Heart left ventricle (tissue), 16 donors: ENCODE measurements around the gene STRBP. TPM values are rescaled to one million over a fixed set of nuclear protein-coding genes. Genes with fewer than 3 reads are reported as not detected.
"Not testable (repeated sequence)": the region's sequence is repeated elsewhere in the genome, so short reads cannot be mapped to it uniquely, and the experiment has no call there.

ENCODE experiments used
- ATAC-seq, 4 donors: fragments of 200-7000 bp; cut with Tn5 transposase; one replicate each; pipeline ENCODE4 v1.9.1; 2020 to 2022; ENCODE audit warnings: moderate library complexity in 4 of 4, mild to moderate bottlenecking in 3 of 4, moderate number of reproducible peaks in 1 of 4
- DNase-seq, 5 donors: peaks; one replicate each; pipeline ENCODE4 v3.0.0-alpha.2; 2020
- H3K27ac ChIP-seq, 12 donors: fragments of 200-600 bp; sonication (generic) in 4 of 12; one replicate each; pipeline versions ENCODE4 v1.5.0 to v1.8.0; 2016 to 2022; ENCODE audit warnings: mild to moderate bottlenecking in 2 of 12
- H3K27me3 ChIP-seq, 9 donors: fragments of 200-600 bp; sonication (generic) in 2 of 9; one replicate each; pipeline versions ENCODE4 v1.5.1 to v1.8.0; 2016 to 2022; ENCODE audit warnings: mild to moderate bottlenecking in 3 of 9
- H3K36me3 ChIP-seq, 9 donors: fragments of 200-600 bp; sonication (generic) in 2 of 9; one replicate each; pipeline versions ENCODE4 v1.5.0 to v1.8.0; 2018 to 2022; ENCODE audit warnings: mild to moderate bottlenecking in 2 of 9
- H3K4me1 ChIP-seq, 12 donors: fragments of 200-600 bp; sonication (generic) in 4 of 12; one replicate each; pipeline versions ENCODE4 v1.5.0 to v1.8.0; 2016 to 2022; ENCODE audit warnings: mild to moderate bottlenecking in 3 of 12
- H3K4me3 ChIP-seq, 12 donors: fragments of 200-600 bp; sonication (generic) in 4 of 12; one replicate each; pipeline versions ENCODE4 v1.5.0 to v1.8.0; 2017 to 2022; ENCODE audit warnings: mild to moderate bottlenecking in 9 of 12, moderate library complexity in 4 of 12
- H3K9me3 ChIP-seq, 12 donors: fragments of 200-600 bp; sonication (generic) in 4 of 12; one replicate each; pipeline versions ENCODE4 v1.5.0 to v1.8.0; 2016 to 2022; ENCODE audit warnings: mild to moderate bottlenecking in 1 of 12
- POLR2A ChIP-seq, 2 donors: fragments of 450-650 bp; IDR thresholded peaks; one replicate each; pipeline ENCODE4 v1.6.1; 2017; ENCODE audit warnings: antibody characterized with exemption in 2 of 2, mild to moderate bottlenecking in 2 of 2, moderate library complexity in 2 of 2
- WGBS, 4 donors: extraction: QIAGEN DNeasy Blood & Tissue Kit in 2 of 4; methylation state at CpG; one replicate each; pipeline versions ENCODE4 v1.1.5 to v1.1.7; 2013 to 2018; 5-methylcytosine and 5-hydroxymethylcytosine counted together
- intact Hi-C, 10 donors: fragments of 100-400 bp; cut with DNase I; formaldehyde crosslinking; loops; one replicate each; pipeline versions ENCODE4 v1.11.1 to v1.14.2; 2022
- polyA plus RNA-seq, 2 donors: library from polyadenylated mRNA; stranded (reverse); fragments of 200-250 nt; gene quantifications; one replicate each; pipeline ENCODE4 v1.2.3, GENCODE V29; 2013
- total RNA-seq, 9 donors: library from RNA; depleted of rRNA in 2 of 9; stranded (reverse); fragments of >200 nt in 2 of 9; fragmentation: NEBNext Ultra II Directional in 3 of 9; extraction: Animal tissue kit (Norgen Biotek cat#: 25700) in 3 of 9; gene quantifications; one replicate each; pipeline versions ENCODE4 v1.1.0 to v1.2.4, GENCODE V29; 2016 to 2023
- TF ChIP-seq, protein P1 (sequence below), 12 donors: fragments of 200-600 bp; sonication (generic) in 4 of 12; IDR thresholded peaks; one replicate each; pipeline versions ENCODE4 v1.5.0 to v1.8.0; 2018 to 2022; ENCODE audit warnings: antibody characterized with exemption in 12 of 12, mild to moderate bottlenecking in 5 of 12
- donor health status: ischemic (EF 13 %, LVEDD 7.1; RV severe dilation, severe dysfunction).
- donor health status: healthy with polysubstance abuse.
- donor health status: DM: no; HTN: yes; CAD: no.
- donor health status: DM: no; HTN: no; CAD: no.
- donor health status: ischemic (EF 25% LVEDD 6.9; RV normal size, moderate dysfunction).
- donor health status: ischemic (EF 25% LVEDD 5.7; RV mildly dilated, moderate dysfunction).
- donor health status: healthy.
- donor health status: DM: yes; HTN: yes; CAD: no.
- donor health status: ischemic (EF 35%, LVEDD 5.7; RV mildly dilated, moderate dysfunction).
- donor health status: nonischemic (EF 11% LVEDD 7.7; RV severe dilation, severe dysfunction).
- donor health status: DM: yes; HTN: yes; CAD: no.
- donor health status: PGD.
- donor health status: ischemic (EF 29% LVEDD 5.4; RV normal size, mild dysfunction).
- donor health status: nonischemic (EF 23%, LVEDD 6.1; RV moderate dilation, normal function).

The STRBP gene
- total and polyA plus RNA-seq, 11 donors = 5.9 to 24.4 (median 18.7) TPM

GRCh38 chr9:123309611-123310010, 41.2 kb upstream of the STRBP start:
- Histone ChIP-seq H3K4me3 (no peak overlapping the region), H3K9me3 (no peaks in the 10 kb centered on the region), H3K27me3 (no peaks in the 10 kb centered on the region), H3K4me1 (peaks cover 0 to 15% (median 2%) of the 10 kb centered on the region in 12 donors), H3K27ac (no peak overlapping the region), H3K36me3 (no peaks in the 10 kb centered on the region)
- intact Hi-C loops = no loop called here
- TF ChIP-seq, protein P1, sequence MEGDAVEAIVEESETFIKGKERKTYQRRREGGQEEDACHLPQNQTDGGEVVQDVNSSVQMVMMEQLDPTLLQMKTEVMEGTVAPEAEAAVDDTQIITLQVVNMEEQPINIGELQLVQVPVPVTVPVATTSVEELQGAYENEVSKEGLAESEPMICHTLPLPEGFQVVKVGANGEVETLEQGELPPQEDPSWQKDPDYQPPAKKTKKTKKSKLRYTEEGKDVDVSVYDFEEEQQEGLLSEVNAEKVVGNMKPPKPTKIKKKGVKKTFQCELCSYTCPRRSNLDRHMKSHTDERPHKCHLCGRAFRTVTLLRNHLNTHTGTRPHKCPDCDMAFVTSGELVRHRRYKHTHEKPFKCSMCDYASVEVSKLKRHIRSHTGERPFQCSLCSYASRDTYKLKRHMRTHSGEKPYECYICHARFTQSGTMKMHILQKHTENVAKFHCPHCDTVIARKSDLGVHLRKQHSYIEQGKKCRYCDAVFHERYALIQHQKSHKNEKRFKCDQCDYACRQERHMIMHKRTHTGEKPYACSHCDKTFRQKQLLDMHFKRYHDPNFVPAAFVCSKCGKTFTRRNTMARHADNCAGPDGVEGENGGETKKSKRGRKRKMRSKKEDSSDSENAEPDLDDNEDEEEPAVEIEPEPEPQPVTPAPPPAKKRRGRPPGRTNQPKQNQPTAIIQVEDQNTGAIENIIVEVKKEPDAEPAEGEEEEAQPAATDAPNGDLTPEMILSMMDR (IDR thresholded peaks at IDR 0.05) = no peak
- TF ChIP-seq POLR2A (IDR thresholded peaks at IDR 0.05) = no peak
- ATAC-seq (no peak), DNase-seq (no peak)
- whole genome bisulfite sequencing, 4 donors = 79 to 97% (median 89%) methylated on average over 1 of the region's 1 CpG

DNA sequence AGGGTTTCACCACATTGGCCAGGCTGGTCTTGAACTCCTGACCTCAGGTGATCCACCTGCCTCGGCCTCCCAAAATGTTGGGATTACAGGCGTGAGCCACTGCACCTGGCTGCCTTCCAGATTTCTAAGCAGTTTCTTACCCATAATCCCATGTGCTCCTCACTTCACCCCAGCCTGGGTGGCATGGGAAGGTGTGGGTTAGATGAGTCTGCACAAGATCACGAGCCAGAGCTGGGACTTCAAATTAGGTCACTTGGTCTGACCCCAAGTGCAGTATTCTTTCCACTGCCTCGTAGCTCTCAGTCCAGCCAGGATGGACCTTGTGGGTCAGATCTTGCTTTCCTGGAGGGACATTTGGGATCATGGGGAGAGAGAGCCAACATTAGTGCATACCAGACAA, 37.5 kb upstream of the STRBP start:
- DNase-seq (peak in 2 of 5 donors; percentile 45 to 57), ATAC-seq (peak; percentile 52 to 71 (median 63))
- Histone ChIP-seq H3K4me1 (peaks cover 0 to 17% (median 0%) of the 10 kb centered on the region in 12 donors), H3K27me3 (no peaks in the 10 kb centered on the region), H3K27ac (peak overlapping the region in 1 of 12 donors; percentile 24), H3K4me3 (no peak overlapping the region), H3K9me3 (no peaks in the 10 kb centered on the region), H3K36me3 (no peaks in the 10 kb centered on the region)
- no peak for TF ChIP-seq POLR2A (IDR thresholded peaks at IDR 0.05)
- intact Hi-C loops = no loop called here
- WGBS, 4 donors = 27 to 63% (median 39%) methylated on average over 4 of the region's 4 CpGs

DNA sequence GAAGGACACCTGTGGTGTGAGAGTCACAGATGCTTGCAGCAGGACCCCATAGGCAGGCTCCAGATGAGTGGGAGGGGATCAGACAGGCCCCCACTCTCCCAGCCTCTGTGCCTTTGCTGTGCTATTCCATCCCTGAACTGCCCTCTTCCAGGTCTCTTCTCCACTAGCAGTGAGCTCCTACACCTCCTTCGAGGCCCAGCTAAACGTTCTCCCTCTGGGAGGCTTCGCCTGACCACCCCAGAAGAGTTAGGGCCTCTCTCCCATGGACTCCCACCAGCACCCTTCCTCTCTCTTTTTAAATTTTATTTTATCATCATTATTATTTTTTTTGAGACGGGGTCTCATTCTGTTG, 35.9 kb upstream of the STRBP start:
- Histone ChIP-seq H3K36me3 (no peaks in the 10 kb centered on the region), H3K27ac (no peak overlapping the region), H3K9me3 (no peaks in the 10 kb centered on the region), H3K4me1 (peaks cover 0 to 25% (median 0%) of the 10 kb centered on the region in 12 donors), H3K4me3 (no peak overlapping the region), H3K27me3 (no peaks in the 10 kb centered on the region)
- WGBS, 4 donors = 66 to 75% (median 71%) methylated on average over 4 of the region's 4 CpGs
- intact Hi-C loops = no loop called here
- TF ChIP-seq, protein P1 (IDR thresholded peaks at IDR 0.05) = no peak
- no peak for TF ChIP-seq POLR2A (IDR thresholded peaks at IDR 0.05)
- no peak for ATAC-seq
- no peak for DNase-seq

DNA sequence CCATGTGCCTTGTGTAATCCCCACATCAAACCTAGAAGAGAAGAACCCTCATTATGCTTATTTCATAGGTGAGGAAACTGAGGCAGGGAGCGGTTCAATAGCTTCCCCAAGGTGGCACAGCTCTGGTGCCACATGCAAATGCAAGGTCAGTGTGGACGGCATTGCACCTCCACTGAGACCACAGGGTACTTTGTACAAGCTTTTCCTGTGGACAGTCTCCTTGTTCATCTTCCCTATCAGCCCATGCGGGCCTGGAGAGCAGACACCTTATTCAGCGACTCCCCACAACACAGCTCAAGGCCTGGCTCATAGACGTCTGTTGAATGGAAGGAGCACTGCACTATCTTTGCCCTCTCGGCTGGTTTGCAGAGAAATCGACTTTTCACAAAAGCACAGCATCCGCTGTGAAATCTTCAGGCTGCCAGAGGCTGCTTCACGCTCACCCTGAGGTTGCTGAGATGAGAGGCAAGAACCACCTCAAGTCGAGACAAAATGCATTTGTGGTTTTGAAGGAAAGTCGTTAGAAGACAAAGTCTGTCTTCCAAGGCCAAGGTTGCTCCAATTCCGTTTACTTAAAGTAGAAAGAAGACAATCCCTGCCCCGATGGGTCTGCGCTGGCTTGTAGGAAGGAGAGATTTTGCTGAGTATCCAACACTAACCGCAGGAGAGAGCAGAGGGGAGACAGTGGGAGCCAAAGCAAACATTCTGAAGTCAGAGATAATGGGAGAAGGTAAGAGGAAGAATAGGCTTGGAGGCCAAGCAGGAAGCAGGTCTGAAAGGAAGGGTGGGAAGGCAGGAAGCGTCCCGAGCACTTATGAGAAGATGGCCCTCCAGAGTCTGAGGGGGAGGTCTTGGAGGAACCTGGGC, 34.2 kb upstream of the STRBP start:
- no peak for DNase-seq
- H3K36me3 ChIP-seq = no peaks in the 10 kb centered on the region
- peak in 1 of 4 donors; percentile 12 for ATAC-seq

GRCh38 chr9:123301936-123302335, 33.5 kb upstream of the STRBP start:
- 82 to 88% (median 85%) methylated on average over 13 of the region's 13 CpGs for WGBS, 4 donors
- intact Hi-C loops, ATAC-seq, H3K36me3 ChIP-seq, H3K9me3 ChIP-seq, H3K4me3 ChIP-seq, H3K27me3 ChIP-seq, DNase-seq, H3K27ac ChIP-seq: not testable (repeated sequence)
- peaks cover 0 to 25% (median 0%) of the 10 kb centered on the region in 12 donors for H3K4me1 ChIP-seq

More for the DNA sequence above, 34.2 kb upstream of the STRBP start:
- WGBS, 4 donors = 63 to 74% (median 69%) methylated on average over 17 of the region's 17 CpGs
- TF ChIP-seq POLR2A (IDR thresholded peaks at IDR 0.05) = no peak
- TF ChIP-seq, protein P1 (IDR thresholded peaks at IDR 0.05) = no peak
- H3K4me1 ChIP-seq = peaks cover 0 to 25% (median 0%) of the 10 kb centered on the region in 12 donors
- no peak overlapping the region for H3K27ac ChIP-seq
- no peaks in the 10 kb centered on the region for H3K27me3 ChIP-seq
- intact Hi-C loops = no loop called here
- H3K9me3 ChIP-seq = no peaks in the 10 kb centered on the region
- no peak overlapping the region for H3K4me3 ChIP-seq
